DND-41 (cell line): ENCODE results near the gene MYLK2.

Experiments used
- ATAC-seq: fragments of 200-7000 bp; cut with Tn5 transposase; 3 replicates; pipeline ENCODE4 v1.9.1; 2021; ENCODE audit warnings: low read depth; ENCODE audit not compliant: insufficient read depth
- DNase-seq: peaks from one replicate; pipeline ENCODE4 v3.0.0-alpha.2; 2020
- H2AFZ ChIP-seq: 2 replicates; pipeline ENCODE4 v1.6.0; 2012; ENCODE audit warnings: low read depth, low read length
- H3K27ac ChIP-seq: 2 replicates; pipeline ENCODE4 v1.5.1; 2012; ENCODE audit warnings: low read length, inconsistent platforms
- H3K27me3 ChIP-seq: fragments of 200-600 bp; sonication (generic); 2 replicates; pipeline ENCODE4 v1.6.0; 2012; ENCODE audit warnings: low read length, mild to moderate bottlenecking, inconsistent platforms; ENCODE audit not compliant: insufficient read depth, poor library complexity
- H3K36me3 ChIP-seq: 2 replicates; pipeline ENCODE4 v1.5.1; 2012; ENCODE audit warnings: low read length, inconsistent platforms; ENCODE audit not compliant: insufficient read depth
- H3K4me1 ChIP-seq: 2 replicates; pipeline ENCODE4 v1.5.1; 2012; ENCODE audit warnings: mild to moderate bottlenecking, low read length; ENCODE audit not compliant: insufficient read depth
- H3K4me2 ChIP-seq: 2 replicates; pipeline ENCODE4 v1.6.0; 2012; ENCODE audit warnings: mild to moderate bottlenecking, moderate library complexity, low read length, inconsistent platforms; ENCODE audit not compliant: insufficient read depth
- H3K4me3 ChIP-seq, 2 experiments: fragments of 200-600 bp in 1 of 2; shearing (Covaris generic) in 1 of 2; 2 replicates each; pipeline ENCODE4 v1.5.1; 2012 to 2016; ENCODE audit warnings: inconsistent platforms in 2 of 2, low read length in 2 of 2, mild to moderate bottlenecking in 2 of 2, low read depth in 1 of 2, moderate library complexity in 1 of 2
- H3K79me2 ChIP-seq: 2 replicates; pipeline ENCODE4 v1.6.0; 2012; ENCODE audit warnings: low read length, inconsistent platforms; ENCODE audit not compliant: insufficient read depth
- H3K9ac ChIP-seq: 2 replicates; pipeline ENCODE4 v1.6.0; 2012; ENCODE audit warnings: low read depth, mild to moderate bottlenecking, inconsistent platforms, low read length, moderate library complexity
- H3K9me3 ChIP-seq: 2 replicates; pipeline ENCODE4 v1.5.1; 2012; ENCODE audit warnings: low read length, moderate library complexity, mild to moderate bottlenecking, inconsistent platforms; ENCODE audit not compliant: insufficient read depth, severe bottlenecking
- H4K20me1 ChIP-seq: 2 replicates; pipeline ENCODE4 v1.6.0; 2012; ENCODE audit warnings: low read length; ENCODE audit not compliant: insufficient read depth
- EZH2 ChIP-seq: IDR thresholded peaks from 3 replicates; pipeline ENCODE4 v1.6.1; 2012; ENCODE audit warnings: borderline replicate concordance, low read depth, mild to moderate bottlenecking, moderate library complexity, low read length, inconsistent platforms; ENCODE audit not compliant: severe bottlenecking
- TF ChIP-seq, protein P1 (sequence below): IDR thresholded peaks from 2 replicates; pipeline ENCODE4 v1.5.1; 2012; ENCODE audit warnings: borderline replicate concordance, low read length, moderate library complexity, mild to moderate bottlenecking; ENCODE audit not compliant: poor library complexity, severe bottlenecking; ENCODE audit errors: extremely low read depth

Gene MYLK2

DNA sequence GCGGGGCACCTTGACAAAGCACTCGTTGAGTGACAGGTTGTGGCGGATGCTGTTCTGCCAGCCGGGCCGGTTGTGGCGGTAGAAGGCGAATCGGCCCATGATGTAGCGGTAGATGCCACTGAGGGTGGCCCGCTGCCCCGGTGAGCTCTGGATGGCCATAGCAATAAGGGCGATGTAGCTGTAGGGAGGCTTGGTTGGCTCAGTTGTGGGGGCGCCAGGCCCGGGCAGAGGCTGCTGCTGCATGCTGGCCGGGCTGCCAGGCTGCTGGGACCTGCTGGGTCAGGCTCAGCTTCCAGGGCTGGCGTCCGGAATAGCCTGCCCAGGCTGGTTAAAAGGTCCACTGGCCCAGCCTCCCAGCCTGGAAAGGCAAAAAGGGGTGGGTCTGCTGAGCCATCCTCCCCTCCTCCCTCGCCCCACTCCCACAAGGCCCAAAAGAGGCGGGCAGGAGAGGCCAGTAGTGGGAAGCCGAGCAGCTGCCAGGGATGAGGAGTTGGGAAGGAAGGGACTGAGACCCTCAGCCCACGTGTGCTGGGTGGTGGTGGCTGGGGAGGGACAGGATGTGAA lies 26.2 kb downstream of the MYLK2 start, which contains the start of gene FOXS1:
Gene FOXS1, minus strand, starts transcription at position 305 of the 564 bp plus-strand sequence. Its CDS starts 62 bp downstream, at position 243.
- Histone ChIP-seq H3K4me1 (no peaks in the 10 kb centered on the region), H3K9me3 (no peaks in the 10 kb centered on the region), H3K9ac (no peak within 1 kb of the TSS), H3K79me2 (no peaks in the 10 kb centered on the region), H3K27me3 (no peaks in the 10 kb centered on the region), H4K20me1 (peaks cover 9% of the 10 kb centered on the region), H3K4me2 (no peak within 1 kb of the TSS), H3K4me3 (no peak within 1 kb of the TSS), H3K27ac (no peak within 1 kb of the TSS), H3K36me3 (no peaks in the 10 kb centered on the region), H2AFZ (no peak within 1 kb of the TSS)
- ATAC-seq (no peak), DNase-seq (no peak)
- TF ChIP-seq, protein P1, sequence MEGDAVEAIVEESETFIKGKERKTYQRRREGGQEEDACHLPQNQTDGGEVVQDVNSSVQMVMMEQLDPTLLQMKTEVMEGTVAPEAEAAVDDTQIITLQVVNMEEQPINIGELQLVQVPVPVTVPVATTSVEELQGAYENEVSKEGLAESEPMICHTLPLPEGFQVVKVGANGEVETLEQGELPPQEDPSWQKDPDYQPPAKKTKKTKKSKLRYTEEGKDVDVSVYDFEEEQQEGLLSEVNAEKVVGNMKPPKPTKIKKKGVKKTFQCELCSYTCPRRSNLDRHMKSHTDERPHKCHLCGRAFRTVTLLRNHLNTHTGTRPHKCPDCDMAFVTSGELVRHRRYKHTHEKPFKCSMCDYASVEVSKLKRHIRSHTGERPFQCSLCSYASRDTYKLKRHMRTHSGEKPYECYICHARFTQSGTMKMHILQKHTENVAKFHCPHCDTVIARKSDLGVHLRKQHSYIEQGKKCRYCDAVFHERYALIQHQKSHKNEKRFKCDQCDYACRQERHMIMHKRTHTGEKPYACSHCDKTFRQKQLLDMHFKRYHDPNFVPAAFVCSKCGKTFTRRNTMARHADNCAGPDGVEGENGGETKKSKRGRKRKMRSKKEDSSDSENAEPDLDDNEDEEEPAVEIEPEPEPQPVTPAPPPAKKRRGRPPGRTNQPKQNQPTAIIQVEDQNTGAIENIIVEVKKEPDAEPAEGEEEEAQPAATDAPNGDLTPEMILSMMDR: no peak
- TF ChIP-seq EZH2: no peak

DNA sequence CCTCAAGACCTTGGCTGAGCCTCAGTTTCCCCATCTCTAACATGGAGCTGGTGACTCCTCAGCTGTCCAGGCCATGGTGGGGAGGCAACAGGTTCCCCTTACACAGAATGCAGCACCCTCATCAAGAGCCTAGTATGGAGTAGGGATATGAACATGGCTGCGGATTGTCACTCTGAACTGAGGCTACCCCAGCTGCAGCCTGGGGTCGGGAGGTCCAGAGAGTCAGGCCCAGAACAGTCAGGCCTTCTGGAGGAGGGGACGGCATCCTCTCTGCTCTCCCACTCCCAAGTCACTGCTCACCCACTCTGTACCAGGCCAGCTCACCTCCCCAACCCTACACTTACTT lies 27.6 kb downstream of the MYLK2 start:
- ATAC-seq (no peak; the same call in 1 of the 3 replicates), DNase-seq (no peak)
- H3K79me2 ChIP-seq: no peaks in the 10 kb centered on the region
- H3K4me3 ChIP-seq: no peak overlapping the region
- no peak for TF ChIP-seq EZH2
- TF ChIP-seq, protein P1: no peak
- H3K36me3 ChIP-seq: no peaks in the 10 kb centered on the region
- H3K9ac ChIP-seq: no peak overlapping the region
- no peak overlapping the region for H3K27ac ChIP-seq
- H3K27me3 ChIP-seq: no peaks in the 10 kb centered on the region
- H2AFZ ChIP-seq: no peak overlapping the region
- H3K4me1 ChIP-seq: no peaks in the 10 kb centered on the region
- H4K20me1 ChIP-seq: peaks cover 9% of the 10 kb centered on the region
- H3K9me3 ChIP-seq: no peaks in the 10 kb centered on the region
- H3K4me2 ChIP-seq: no peak overlapping the region

DNA sequence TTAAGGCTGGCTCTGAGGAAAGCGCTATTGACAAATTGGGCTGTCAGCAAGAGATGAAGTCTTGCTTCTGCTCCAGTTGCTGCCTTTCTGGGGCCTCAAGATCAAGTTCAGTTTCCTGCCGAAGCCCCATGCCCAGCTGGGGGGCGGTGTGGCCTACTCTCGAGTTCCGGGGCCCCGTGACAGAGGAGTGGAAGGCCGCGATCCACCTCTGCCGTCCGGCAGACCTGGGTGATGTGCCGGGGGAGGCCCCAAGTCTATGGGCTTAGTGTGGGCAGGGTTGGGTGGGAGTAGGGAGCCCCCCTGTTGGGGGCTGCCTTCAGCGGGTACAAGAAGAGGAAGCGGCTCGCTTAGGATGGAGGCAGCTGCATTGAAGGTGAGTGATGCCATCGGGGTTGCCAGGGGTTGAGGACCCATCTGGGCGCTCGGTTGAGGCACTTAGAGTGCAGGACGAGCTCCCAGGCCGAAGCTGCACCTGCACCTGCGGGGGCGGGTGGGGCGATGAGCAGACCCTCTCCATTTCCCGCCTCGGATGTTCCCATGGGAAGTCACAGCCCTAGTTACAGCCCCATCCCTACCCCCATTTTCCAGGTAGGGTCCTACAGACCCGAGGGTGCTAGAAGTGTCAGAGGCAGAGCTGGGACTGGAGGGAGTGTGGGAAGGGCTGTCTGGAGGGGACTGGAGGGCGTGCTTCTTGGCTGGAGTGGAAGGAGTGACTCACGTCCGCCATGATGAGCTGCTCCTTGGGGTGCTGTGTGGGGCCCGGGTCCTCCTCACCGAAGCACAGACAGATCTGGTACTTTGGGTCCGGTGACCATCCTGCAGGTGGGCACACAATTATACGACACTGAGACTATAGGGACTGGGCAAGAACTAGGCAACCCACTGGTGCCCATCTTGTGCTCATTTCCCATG lies 29.2 kb downstream of the MYLK2 start:
- H2AFZ ChIP-seq: no peak overlapping the region

More for the DNA sequence above, 29.2 kb downstream of the MYLK2 start:
- no peak for ATAC-seq
- Histone ChIP-seq H3K4me1 (peaks cover 7% of the 10 kb centered on the region), H3K9me3 (no peaks in the 10 kb centered on the region), H3K79me2 (no peaks in the 10 kb centered on the region), H3K4me3 (no peak overlapping the region), H3K9ac (no peak overlapping the region), H3K27me3 (no peaks in the 10 kb centered on the region), H3K4me2 (no peak overlapping the region), H3K27ac (no peak overlapping the region), H4K20me1 (peaks cover 9% of the 10 kb centered on the region), H3K36me3 (no peaks in the 10 kb centered on the region)
- TF ChIP-seq, protein P1: no peak
- no peak for TF ChIP-seq EZH2
- DNase-seq: no peak
